ENCODE measurements around the gene PNPLA7.

GRCh38 chr9:137551264-137552021 lies 1.2 kb upstream of the PNPLA7 start, which contains the start of gene MRPL41:
- TF ChIP-seq, protein P1, sequence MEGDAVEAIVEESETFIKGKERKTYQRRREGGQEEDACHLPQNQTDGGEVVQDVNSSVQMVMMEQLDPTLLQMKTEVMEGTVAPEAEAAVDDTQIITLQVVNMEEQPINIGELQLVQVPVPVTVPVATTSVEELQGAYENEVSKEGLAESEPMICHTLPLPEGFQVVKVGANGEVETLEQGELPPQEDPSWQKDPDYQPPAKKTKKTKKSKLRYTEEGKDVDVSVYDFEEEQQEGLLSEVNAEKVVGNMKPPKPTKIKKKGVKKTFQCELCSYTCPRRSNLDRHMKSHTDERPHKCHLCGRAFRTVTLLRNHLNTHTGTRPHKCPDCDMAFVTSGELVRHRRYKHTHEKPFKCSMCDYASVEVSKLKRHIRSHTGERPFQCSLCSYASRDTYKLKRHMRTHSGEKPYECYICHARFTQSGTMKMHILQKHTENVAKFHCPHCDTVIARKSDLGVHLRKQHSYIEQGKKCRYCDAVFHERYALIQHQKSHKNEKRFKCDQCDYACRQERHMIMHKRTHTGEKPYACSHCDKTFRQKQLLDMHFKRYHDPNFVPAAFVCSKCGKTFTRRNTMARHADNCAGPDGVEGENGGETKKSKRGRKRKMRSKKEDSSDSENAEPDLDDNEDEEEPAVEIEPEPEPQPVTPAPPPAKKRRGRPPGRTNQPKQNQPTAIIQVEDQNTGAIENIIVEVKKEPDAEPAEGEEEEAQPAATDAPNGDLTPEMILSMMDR (IDR thresholded peaks at IDR 0.05; ENCODE audit: borderline replicate concordance, extremely low read depth, low read length, poor library complexity, severe bottlenecking), result no peak
- no peak for TF ChIP-seq EZH2 (IDR thresholded peaks at IDR 0.05; ENCODE audit: borderline replicate concordance, low read depth, low read length, severe bottlenecking)
